Activated CD4-positive, alpha-beta T cell treated with anti-CD3 and anti-CD28 coated beads, Interleukin-10, Interleukin-2, amounts not matched to agents 100 ng/mL and 50 ng/mL, durations not matched to agents 16 hours and 8 hours (primary cell): ENCODE measurements around the gene COBLL1.
A peak's percentile ranks its signal among the peaks of the same experiment; 100 is the strongest.

ENCODE experiments used
- DNase-seq: peaks from one replicate; pipeline ENCODE4 v3.0.0-alpha.2; 2020

Gene COBLL1

DNA sequence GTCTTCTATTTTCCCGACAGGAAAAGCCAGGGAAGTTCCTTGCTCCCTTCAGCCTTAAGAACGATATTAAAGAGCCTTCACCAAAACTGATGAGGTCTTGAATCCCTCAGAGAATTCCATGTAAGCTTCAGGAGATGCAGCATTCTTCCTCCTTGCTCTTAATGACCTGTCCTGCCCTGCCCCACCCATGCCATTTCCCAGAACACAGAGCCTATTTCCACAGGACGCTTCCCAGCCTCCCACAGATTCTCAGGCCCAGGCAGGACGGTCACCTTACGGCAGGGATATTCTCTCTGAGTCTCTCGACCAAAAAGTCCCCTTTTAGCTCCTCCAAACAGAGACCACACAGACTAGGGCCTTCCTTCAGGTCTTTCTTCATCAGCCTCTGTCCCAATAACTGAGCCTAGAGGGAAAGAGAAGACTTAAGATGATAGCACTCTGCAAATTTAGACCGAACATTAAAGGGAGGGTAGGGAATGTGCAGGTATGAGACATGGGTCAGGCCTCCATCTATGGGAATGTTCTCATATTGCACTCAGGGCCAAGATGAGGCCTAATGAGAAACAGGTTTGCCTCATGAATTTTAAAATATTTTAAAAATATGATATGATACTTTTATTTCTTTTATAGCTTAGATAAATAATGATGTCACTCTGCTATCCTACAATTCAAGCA, 62.1 kb downstream of the COBLL1 start:
- DNase-seq = no peak

DNA sequence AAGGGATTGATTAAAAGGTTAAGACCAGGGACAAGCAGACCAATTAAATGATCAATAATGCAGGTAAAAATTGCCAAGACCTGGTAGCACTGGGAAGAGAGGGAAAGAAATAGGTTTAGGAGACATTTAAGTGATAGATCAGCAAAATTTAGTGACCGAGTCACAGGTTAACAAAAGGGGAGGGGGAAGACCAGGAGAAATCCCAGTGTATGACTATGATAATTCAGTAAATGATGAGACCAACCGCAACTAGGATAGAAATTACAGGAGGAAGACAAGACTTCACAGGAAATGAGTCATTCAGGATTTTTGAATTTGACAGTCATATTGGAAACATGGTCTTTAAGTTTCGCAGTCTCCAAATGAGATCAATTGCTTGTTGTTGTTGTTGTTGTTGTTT, 62.9 kb downstream of the COBLL1 start:
- DNase-seq = peak; percentile 79

DNA sequence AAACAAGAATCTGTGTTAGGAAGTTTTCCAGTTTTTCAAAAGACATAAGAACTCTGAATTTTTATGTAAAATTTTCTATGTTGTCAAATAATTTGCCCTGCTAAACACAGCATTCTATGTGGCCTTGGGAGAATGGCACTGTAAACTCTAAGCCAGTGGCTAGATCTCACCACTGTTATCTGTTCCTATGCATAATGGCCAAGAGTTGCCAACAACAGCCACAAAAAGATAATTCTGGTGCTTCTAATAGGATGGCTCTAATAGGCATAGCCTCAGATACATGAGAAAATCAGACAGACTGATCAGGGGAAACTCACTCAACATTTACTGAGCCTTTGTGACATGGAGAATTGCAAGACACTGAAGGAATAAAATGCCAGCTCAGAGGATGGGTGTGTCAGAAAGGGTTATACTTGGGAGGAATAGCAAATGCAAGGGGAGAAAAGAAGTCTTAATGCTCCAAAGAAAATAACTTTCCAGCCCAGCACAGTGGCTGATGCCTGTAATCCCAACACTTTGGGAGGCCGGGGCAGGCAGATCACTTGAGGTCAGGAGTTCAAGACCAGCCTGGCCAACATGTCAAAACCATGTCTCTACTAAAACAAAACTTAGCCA, 63.7 kb downstream of the COBLL1 start:
- DNase-seq = no peak

DNA sequence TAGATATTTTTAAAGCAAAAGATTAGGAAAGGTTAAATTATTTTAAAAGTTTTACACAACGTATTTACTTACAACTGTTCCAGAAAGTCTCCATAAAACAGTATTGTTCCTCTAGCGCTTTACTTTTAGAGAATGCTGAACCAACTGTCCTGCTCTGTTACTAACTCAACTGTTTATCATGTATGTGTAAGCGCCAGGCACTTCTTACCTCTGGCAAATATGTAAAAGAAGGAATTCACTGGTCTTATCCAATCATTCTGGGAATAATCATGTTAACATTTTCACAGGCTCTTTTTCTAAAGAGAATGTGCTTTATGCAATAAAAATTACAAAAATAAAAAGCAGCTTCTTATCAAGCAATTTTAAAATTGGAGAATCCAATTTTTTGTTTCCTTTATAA, 68.0 kb downstream of the COBLL1 start:
- no peak for DNase-seq

DNA sequence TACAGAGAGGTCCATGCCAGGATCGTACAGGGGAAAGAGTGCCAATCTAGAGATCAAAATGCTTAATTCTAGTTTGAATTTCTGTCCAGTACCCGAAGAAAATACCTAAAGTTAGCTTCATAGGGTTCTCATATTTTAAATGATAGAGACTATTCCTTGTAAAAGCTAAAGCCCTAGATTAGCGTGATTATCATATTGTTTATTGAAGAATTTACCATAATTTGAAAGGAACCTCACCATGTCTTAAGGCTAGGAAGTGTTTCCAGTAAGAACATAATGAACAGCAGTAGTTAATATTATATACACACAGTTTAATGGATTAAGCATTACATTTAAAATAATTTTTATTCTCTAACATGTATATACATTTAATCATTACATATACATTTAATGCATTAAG, 68.5 kb downstream of the COBLL1 start:
- no peak for DNase-seq

- DNase-seq = no peak
Observed at GRCh38 chr2:164771897-164772296, 69.7 kb downstream of the COBLL1 start.

DNA sequence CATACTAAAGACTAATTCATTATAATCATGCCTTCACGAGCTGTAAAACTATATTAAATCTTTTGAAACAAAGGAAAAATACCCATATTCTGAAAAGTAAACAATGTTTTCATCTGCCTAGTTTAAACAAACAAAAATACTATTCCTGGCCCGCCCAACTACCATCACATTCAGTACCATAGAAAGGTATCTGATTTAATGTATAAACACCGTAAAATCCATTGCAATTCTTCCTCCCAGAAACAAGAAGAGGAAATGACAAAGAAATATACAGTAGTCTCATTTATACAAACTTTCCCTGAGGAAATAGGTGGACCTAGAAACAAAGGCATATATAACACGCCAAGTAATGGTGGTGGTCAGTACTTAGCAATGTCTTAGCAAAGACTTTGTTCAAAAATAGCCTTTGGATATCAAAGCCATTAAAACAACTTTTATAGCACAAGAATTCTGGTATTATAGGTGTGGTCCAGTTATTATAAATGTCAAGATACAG, 71.2 kb downstream of the COBLL1 start:
- no peak for DNase-seq

- no peak for DNase-seq
Observed at GRCh38 chr2:164766954-164767320, 74.7 kb downstream of the COBLL1 start.

DNA sequence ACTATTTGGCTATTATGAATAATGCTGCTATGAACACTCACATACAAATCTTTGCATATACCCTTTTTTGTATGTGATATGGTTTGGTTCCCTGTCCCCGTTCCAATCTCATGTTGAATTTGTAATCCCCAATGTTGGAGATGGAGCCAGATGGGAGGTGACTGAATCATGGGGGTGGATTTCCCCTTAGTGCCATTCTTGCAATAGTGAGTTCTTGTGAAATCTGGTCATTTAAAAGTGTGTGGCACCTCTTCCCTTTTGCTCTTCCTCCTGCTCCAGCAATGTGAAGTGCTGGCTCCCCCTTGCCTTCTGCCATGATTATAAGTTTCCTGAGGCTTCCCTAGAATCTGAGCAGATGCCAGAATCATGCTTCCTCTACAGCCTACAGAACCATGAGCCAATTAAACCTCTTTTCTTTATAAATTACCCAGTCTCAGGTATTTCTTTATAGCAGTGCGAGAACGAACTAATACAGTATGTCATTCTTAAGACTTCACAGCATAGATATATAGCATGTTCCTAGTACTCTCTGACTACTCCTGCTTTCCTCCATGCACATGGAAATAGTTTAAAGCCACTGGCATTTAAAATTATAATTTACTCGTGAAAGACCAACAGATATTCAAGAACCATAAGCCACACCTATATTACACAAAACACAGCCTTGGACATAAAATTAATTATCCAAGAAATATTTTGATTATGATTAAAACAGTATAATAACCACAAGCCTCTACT, 75.2 kb downstream of the COBLL1 start:
- no peak for DNase-seq

DNA sequence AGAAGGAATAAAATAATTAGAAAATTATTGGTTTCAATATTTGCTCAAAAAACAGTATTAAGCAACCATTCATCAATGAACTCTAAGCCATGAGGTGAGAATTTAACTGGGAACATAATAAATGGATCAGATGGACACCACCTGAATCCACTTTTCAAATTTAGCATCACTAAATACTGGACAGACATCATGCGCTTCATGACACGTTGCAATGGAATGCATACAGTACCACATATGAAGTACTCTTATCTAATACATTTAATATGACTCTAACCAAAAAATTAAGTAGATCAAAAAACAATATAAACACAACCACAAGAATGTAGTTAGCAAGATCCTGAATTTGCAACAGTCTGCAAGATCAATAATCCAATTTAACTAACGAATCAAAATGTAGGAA, 76.6 kb downstream of the COBLL1 start:
- no peak for DNase-seq

- DNase-seq = no peak
Observed at GRCh38 chr2:164764474-164764873, 77.1 kb downstream of the COBLL1 start.

- no peak for DNase-seq
Observed at GRCh38 chr2:164763431-164763830, 78.2 kb downstream of the COBLL1 start.

DNA sequence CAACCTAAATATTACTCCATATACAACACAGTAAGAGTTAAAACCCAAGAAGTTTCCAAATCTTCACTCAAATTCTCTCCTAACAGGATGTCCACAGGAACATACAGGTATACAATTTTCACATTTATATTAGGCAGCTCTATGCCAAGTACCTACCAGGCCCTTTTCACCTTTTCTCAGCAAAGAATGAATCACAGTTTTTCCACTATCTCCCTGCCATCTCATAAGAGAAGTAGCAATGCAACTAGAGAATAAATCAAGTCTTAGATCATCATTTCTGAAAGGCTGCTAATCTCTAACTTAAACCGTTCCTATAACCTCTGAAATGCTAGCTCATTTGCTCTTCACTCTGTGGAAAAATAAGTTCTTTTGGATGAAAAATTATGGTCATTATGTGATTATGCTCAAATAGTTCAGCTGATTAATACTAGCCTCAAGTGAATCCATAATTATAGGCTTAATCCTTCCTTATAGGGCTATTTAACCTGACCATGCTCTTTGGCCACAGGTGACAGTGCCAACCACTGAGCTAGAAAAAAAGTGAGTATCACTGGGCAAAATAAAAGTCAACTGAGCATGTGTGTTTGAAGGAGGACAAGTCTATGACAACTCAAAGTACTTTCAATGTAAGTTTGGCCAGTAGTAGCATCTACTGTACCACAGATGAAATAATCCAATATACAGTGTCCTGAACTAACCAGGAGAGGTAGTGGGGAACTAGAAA, 79.7 kb downstream of the COBLL1 start:
- DNase-seq = peak; percentile 64

- DNase-seq = peak; percentile 59
Observed at GRCh38 chr2:164761201-164761600, 80.4 kb downstream of the COBLL1 start.

DNA sequence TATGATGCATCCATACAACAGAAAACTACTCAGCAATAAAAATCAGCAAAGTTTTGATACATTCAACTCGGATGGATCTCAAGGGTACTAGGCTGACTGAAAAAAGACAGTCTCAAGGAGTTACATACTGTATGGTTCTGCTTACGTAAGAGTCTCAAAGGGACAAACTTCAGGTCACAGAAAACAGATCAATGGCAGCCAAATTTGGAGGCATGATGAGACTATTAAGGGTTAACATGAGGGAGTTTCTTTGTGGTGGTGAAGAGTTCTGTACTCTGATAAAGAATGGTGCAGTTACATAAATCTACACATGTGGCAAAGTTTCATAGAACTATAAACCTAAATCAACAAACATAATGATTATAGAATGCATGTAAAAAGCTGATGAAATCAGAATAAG, 81.4 kb downstream of the COBLL1 start:
- no peak for DNase-seq

GRCh38 chr2:164757934-164758695, 83.5 kb downstream of the COBLL1 start:
- no peak for DNase-seq

GRCh38 chr2:164756773-164757172, 84.8 kb downstream of the COBLL1 start:
- DNase-seq = no peak

- no peak for DNase-seq
Observed at GRCh38 chr2:164755952-164756351, 85.7 kb downstream of the COBLL1 start.

DNA sequence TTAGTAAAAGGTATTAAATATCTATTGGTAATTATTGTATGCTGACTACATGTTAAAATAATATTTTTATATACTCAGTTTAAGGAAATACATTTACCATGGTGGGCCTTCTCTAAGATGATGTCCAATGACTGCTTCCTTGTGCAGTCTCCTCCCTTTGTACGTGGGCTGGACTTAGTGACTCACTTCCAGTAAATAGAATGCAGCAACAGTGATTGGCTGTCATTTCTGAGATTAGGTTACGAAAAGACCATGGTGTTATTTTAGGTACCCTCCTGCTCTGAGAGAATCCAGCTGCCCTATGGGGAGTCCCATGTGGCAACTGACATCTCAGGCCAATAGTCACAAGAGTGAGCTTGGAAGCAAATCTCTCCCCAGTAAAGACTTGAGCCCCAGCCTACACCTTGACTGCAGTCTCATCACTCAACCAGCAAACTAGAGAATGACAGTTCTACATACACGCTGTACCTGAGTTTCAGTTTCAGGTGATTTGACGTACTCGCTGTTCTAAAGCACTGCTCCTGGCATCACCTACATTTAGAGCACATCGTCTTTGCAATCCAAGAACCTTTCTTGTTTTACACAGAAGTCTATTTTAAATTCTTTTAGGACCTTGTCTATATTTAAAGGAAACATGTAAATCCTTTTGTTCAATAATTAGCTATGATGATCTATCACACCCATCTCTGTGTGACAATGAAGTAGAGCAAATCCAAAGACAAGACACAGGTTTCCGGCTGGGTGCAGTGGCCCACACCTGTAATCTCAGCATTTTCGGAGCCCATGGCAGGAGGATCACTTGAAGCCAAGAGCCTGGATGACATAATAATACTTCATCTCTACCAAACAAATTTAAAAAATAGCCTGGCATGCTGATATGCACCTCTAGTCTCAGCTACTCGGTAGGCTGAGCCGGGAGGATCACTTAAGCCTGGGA, 87.2 kb downstream of the COBLL1 start:
- DNase-seq = no peak

GRCh38 chr2:164752956-164753355, 88.7 kb downstream of the COBLL1 start:
- no peak for DNase-seq

DNA sequence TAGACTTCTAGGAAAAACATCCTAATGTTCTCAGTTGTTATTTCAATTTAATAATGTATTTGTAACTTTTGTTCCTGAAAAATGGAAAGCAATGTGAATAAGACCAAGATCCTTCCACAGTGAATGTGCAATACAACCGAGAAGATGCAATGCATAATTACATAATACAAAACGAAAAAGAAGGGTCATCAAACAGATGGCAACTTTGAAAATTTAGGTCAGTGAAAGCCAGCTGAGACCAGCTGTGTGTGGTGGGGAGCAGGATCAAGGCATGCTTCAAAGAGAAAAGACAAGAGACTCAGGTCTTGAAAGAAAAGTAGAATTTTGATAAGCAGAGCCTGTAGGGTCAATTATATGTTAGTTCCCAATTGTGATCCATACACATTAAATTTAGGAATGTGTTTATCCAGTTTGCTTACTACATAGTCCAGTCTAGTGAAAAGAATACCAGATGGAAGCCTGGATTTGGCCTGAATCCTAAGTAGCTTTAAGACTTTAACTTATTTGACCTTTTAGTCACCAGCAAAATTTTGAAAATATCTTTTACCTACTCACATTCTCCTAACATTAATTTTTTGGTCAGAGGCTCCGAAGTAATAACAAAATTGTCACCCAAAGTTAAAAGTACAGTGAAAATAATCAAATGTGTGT, 93.7 kb downstream of the COBLL1 start:
- DNase-seq = no peak
